Retinal pigment epithelial cell (primary cell): Measurements from ENCODE around the gene DNAH17.

Source experiments
- DNase-seq: peaks from one replicate; pipeline ENCODE4 v3.0.0-alpha.2; 2010; ENCODE audit warnings: low read depth
- H3K4me3 ChIP-seq: 2 replicates; pipeline ENCODE4 v1.5.1; 2011; ENCODE audit warnings: mild to moderate bottlenecking, low read length, control low read depth, moderate library complexity
- TF ChIP-seq, protein P1 (sequence below): conservative IDR thresholded peaks from 2 replicates; pipeline ENCODE4 v1.5.1; 2011; ENCODE audit warnings: low read depth, low read length, control low read depth, inconsistent platforms

DNAH17 gene

DNA sequence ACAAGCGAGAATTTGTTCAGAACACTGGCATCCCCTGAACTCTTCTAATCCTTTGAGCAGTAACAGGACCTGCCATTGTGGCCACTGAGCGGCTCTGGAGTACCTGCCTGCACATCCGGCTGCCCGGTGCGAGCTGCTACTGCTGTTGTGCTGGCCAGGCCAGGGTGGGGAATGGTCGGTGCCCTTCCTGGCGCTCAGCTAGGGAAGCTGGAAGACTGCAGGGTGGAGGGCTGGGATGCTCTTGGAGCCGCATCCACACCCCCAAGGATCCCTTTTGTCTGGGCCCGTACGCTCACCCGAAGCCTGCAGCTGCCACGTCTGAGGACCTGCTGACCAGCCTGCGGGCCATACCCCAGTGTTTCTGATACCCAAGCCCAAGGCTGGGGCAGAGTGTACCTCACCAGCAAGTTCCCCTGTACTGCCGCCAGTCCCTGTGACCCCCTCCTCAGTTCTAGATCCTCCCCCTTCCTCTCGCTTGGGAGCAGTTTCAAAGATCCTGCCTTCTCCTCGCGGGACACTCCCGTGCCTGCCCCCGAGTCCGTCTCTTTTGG lies 149.1 kb downstream of the DNAH17 start:
- TF ChIP-seq, protein P1, sequence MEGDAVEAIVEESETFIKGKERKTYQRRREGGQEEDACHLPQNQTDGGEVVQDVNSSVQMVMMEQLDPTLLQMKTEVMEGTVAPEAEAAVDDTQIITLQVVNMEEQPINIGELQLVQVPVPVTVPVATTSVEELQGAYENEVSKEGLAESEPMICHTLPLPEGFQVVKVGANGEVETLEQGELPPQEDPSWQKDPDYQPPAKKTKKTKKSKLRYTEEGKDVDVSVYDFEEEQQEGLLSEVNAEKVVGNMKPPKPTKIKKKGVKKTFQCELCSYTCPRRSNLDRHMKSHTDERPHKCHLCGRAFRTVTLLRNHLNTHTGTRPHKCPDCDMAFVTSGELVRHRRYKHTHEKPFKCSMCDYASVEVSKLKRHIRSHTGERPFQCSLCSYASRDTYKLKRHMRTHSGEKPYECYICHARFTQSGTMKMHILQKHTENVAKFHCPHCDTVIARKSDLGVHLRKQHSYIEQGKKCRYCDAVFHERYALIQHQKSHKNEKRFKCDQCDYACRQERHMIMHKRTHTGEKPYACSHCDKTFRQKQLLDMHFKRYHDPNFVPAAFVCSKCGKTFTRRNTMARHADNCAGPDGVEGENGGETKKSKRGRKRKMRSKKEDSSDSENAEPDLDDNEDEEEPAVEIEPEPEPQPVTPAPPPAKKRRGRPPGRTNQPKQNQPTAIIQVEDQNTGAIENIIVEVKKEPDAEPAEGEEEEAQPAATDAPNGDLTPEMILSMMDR, result no peak
- no peak for DNase-seq
- no peak overlapping the region for H3K4me3 ChIP-seq

DNA sequence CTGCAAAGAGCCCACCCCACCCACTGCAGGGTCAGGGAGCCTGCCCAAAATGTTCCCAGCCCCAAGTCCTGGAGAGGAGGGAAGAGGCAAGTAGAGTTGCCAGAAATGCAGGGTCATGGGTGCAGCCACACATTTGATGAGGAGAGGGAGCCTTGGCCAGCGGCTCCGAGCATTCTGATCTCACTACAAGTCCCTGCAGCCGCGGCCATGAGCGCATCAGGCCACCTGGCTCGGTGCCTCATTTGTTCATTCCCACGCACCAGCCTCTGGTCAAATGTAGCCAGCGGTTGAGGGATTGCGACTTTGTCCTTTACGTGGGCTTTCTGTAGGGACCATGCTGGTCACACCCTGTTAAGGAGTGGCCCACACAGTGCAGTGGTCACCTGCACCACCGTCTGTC lies 150.1 kb downstream of the DNAH17 start:
- TF ChIP-seq, protein P1, result no peak
- DNase-seq, result no peak
- no peak overlapping the region for H3K4me3 ChIP-seq

DNA sequence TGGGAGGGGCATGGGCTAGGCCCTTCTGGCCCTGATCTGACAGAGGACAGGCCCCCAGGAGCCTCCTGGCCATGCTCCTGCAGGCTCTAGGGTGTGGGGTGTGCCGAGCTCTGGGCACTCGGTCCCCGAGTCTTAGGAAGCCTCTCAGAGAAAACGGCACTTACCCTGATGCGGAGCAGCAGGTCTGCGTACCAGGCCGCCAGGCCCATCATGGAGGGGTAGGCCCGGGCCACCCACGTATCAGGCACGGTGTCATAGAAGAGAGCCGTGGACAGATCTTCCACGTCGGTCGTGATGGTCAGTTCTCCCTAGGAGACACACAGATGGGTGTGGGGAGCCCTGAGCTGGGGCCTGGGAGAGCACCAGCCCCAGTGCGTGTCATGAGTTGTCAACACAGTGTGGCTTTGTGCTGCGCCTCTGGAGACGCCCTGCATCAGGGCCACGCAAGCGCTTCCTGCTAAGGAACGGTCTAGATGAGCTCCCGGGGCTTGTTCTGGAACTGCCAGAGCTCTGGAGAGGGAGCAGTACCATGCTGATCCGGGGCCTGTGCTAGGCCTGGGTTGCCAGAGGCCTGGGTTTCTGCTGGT lies 150.8 kb downstream of the DNAH17 start:
- no peak for DNase-seq
- TF ChIP-seq, protein P1, result no peak

DNA sequence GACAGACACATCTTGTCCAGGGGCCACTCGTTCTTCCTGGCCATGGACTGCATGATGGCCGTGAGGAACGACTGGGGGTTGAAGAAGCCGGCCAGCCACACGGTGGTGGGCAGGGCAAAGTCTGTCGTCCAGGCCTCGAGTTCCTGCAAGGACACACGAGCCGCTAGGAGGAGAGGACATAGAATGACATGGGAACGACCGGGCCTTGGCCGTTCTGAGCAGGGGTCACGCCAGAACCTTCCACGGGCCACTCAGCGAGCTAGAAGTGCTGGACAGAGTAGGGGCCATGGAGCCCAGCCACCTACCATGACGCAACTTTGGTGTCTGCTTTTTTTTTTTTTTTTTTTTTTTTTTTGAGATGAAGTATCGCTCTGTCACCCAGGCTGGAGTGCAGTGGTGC lies 151.8 kb downstream of the DNAH17 start:
- no peak for DNase-seq
- H3K4me3 ChIP-seq, result no peak overlapping the region
- TF ChIP-seq, protein P1, result no peak

More for the DNA sequence above, 150.8 kb downstream of the DNAH17 start:
- no peak overlapping the region for H3K4me3 ChIP-seq

DNA sequence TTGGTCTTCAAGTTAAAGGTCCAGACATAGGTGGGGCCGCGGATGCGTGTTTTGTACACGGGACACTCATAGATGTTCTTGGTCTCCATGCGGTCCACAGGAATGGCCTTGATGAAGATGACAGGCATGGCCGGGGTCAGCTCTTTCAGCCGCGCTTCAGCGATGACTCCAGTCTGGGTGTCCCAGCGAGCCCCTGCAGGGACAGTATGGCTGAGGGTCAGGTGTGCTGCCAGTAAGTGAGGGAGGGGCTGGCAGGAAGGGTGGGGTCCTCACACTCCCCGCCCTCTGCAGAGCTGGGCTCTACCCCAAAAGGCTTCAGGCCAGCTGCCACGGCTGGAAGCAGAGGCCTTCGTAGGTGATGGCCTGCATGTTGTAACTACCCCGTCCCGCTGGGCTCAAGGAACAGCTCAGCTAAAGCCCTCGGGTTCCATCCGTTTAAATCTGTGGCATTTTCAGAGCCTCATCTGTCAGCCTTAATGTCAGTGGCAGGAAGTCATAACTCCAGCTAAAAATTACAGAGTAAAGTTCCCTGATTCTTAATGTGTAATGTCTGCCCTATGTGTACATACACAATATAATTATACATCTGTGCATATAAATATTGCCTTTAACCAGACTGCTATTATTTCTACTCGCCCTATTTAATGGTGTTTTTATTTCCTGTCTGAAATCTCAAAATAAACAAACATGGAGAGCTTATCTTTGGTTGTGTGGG lies 153.1 kb downstream of the DNAH17 start:
- TF ChIP-seq, protein P1, result no peak
- no peak for DNase-seq
- no peak overlapping the region for H3K4me3 ChIP-seq

DNA sequence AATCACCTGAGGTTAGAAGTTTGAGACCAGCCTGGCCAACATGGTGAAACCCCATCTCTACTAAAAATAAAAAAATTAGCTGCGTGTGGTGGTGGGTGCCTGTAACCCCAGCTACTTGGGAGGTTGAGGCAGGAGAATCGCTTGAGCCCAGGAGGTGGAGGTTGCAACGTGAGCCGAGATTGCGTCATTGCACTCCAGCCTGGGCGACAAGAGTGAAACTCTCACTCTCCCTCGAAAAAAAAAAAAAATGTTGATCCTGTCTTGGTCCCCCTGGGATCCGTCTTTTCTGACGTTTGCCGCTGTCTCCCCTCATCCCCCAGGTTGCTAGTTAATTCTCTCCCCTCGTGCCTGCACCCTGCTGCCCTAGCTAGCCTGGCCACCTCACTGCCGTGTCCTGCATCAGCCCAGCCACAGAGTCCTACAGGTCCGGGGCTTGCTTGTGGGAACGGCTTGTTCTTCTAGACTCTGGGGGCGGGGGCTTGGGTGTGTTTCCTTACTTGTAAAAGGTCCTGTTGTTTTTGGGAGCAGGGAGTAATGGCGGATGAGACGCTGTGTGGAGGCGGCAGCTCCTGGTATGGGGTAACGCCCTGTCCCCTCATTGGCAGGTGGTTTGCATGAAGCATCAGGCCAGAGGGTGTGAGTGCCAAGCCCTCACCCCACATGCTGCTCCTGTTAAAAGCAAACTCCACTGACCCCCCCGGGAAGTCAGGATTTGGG lies 154.2 kb downstream of the DNAH17 start:
- DNase-seq, result no peak
- TF ChIP-seq, protein P1, result no peak

More for the DNA sequence above, 154.2 kb downstream of the DNAH17 start:
- H3K4me3 ChIP-seq, result no peak overlapping the region
